Caco-2 (cell line): Measurements from ENCODE around the gene ERC2. TPM values are rescaled to one million over a fixed set of nuclear protein-coding genes. Genes with fewer than 3 reads are reported as not detected.

Experiments
- BruUV-seq: library from RNA; stranded (reverse); fragments of 400-500 nt; replicated peaks from 2 replicates; lab custom pipeline; 2021; lab: Mats Ljungman, UMichigan
- CTCF ChIA-PET: fragments of 300-600 bp; sonication (Branson Sonifier 250); formaldehyde crosslinking; loops from one replicate; lab custom pipeline; 2022; ENCODE audit warnings: antibody characterized with exemption; lab: Charles Lee
- POLR2A ChIA-PET: fragments of 300-600 bp; sonication (Branson Sonifier 250); formaldehyde crosslinking; loops from one replicate; lab custom pipeline; 2022; ENCODE audit warnings: antibody characterized with exemption; lab: Charles Lee
- DNase-seq, 2 experiments: peaks; one replicate each; pipeline versions ENCODE4 v3.0.0 to v3.0.0-alpha.2; 2020 to 2022
- H3K27me3 ChIP-seq: replicated peaks from 2 replicates; pipeline ENCODE4 v1.6.0; 2011; ENCODE audit warnings: low read length; ENCODE audit not compliant: control insufficient read depth, insufficient read depth
- H3K36me3 ChIP-seq: 2 replicates; pipeline ENCODE4 v1.5.1; 2011; ENCODE audit warnings: low read length; ENCODE audit not compliant: control insufficient read depth, insufficient read depth
- H3K4me1 ChIP-seq: fragments of 250-450 bp; sonication (Bioruptor Pico); 2 replicates; pipeline ENCODE4 v1.5.1; 2020; ENCODE audit warnings: mild to moderate bottlenecking
- H3K4me3 ChIP-seq: 2 replicates; pipeline ENCODE4 v1.5.1; 2011; ENCODE audit warnings: low read depth, mild to moderate bottlenecking, control low read depth, low read length
- H3K9me3 ChIP-seq: fragments of 250-450 bp; sonication (Bioruptor Pico); 2 replicates; pipeline ENCODE4 v1.5.1; 2020; ENCODE audit warnings: mild to moderate bottlenecking, moderate library complexity
- H3K27ac Mint-ChIP-seq: one replicate; pipeline ENCODE4 v1.8.0; 2022; ENCODE audit warnings: mixed read lengths; ENCODE audit not compliant: unreplicated experiment
- H3K27me3 Mint-ChIP-seq: one replicate; pipeline ENCODE4 v1.8.0; 2022; ENCODE audit warnings: mixed read lengths; ENCODE audit not compliant: insufficient read depth, unreplicated experiment
- H3K36me3 Mint-ChIP-seq: one replicate; pipeline ENCODE4 v1.8.0; 2022; ENCODE audit warnings: mild to moderate bottlenecking, mixed read lengths; ENCODE audit not compliant: insufficient read depth, unreplicated experiment
- H3K4me1 Mint-ChIP-seq: one replicate; pipeline ENCODE4 v1.8.0; 2022; ENCODE audit warnings: low read depth, mixed read lengths; ENCODE audit not compliant: unreplicated experiment
- H3K4me3 Mint-ChIP-seq: one replicate; pipeline ENCODE4 v1.8.0; 2022; ENCODE audit warnings: mild to moderate bottlenecking, moderate library complexity, mixed read lengths; ENCODE audit not compliant: unreplicated experiment
- H3K9me3 Mint-ChIP-seq: one replicate; pipeline ENCODE4 v1.8.0; 2022; ENCODE audit warnings: mixed read lengths; ENCODE audit not compliant: unreplicated experiment
- CTCF ChIP-seq, 2 experiments: fragments of 200-600 bp in 1 of 2; IDR thresholded peaks; 1 replicate in 1 of 2; 2 replicates in 1 of 2; pipeline versions ENCODE4 v1.5.1 to v1.8.0; 2011 to 2022; ENCODE audit warnings: antibody characterized with exemption in 1 of 2, control low read depth in 1 of 2, inconsistent platforms in 1 of 2, low read depth in 1 of 2, low read length in 1 of 2, mild to moderate bottlenecking in 1 of 2, moderate library complexity in 1 of 2; ENCODE audit not compliant: insufficient read depth in 1 of 2, severe bottlenecking in 1 of 2, unreplicated experiment in 1 of 2
- intact Hi-C: fragments of 100-400 bp; cut with micrococcal nuclease; formaldehyde crosslinking; loops from one replicate; pipeline ENCODE4 v1.10.0; 2022; ENCODE audit not compliant: unreplicated experiment
- total RNA-seq: library from RNA; stranded (reverse); gene quantifications from 2 replicates; pipeline ENCODE4 v1.2.3, GENCODE V29; 2022

ERC2 gene
- total RNA-seq, 1 experiment from 2014 or later: 0.54 TPM

GRCh38 chr3:55909373-55909772 is 558.9 kb downstream of the ERC2 start:
- H3K36me3 ChIP-seq: no peaks in the 10 kb centered on the region
- TF ChIP-seq CTCF (IDR thresholded peaks at IDR 0.05; ENCODE audit: insufficient read depth in 1 of 2, low read depth in 1 of 2, low read length in 1 of 2, severe bottlenecking in 1 of 2, unreplicated experiment in 1 of 2): no peak
- CTCF ChIA-PET: no interaction called here
- H3K27me3 ChIP-seq: no peaks in the 10 kb centered on the region
- H3K4me3 Mint-ChIP-seq: no peak overlapping the region
- no peaks in the 10 kb centered on the region for H3K4me1 Mint-ChIP-seq
- no peaks in the 10 kb centered on the region for H3K9me3 ChIP-seq
- no TSS peak for BruUV-seq
- no peaks in the 10 kb centered on the region for H3K4me1 ChIP-seq
- no peaks in the 10 kb centered on the region for H3K9me3 Mint-ChIP-seq
- no peaks in the 10 kb centered on the region for H3K27me3 Mint-ChIP-seq
- POLR2A ChIA-PET: no interaction called here
- intact Hi-C loops: no loop called here
- H3K4me3 ChIP-seq: no peak overlapping the region
- no peak for DNase-seq
- no peaks in the 10 kb centered on the region for H3K36me3 Mint-ChIP-seq
- H3K27ac Mint-ChIP-seq: no peak overlapping the region

GRCh38 chr3:55907616-55908015 is 560.7 kb downstream of the ERC2 start:
- H3K36me3 Mint-ChIP-seq: no peaks in the 10 kb centered on the region
- POLR2A ChIA-PET: no interaction called here
- no peak overlapping the region for H3K4me3 Mint-ChIP-seq
- Histone ChIP-seq H3K27me3 (no peaks in the 10 kb centered on the region), H3K9me3 (no peaks in the 10 kb centered on the region), H3K4me1 (no peaks in the 10 kb centered on the region), H3K36me3 (no peaks in the 10 kb centered on the region), H3K4me3 (no peak overlapping the region)
- no peaks in the 10 kb centered on the region for H3K4me1 Mint-ChIP-seq
- CTCF ChIA-PET: no interaction called here
- no peak for DNase-seq
- no peaks in the 10 kb centered on the region for H3K9me3 Mint-ChIP-seq
- no TSS peak for BruUV-seq
- H3K27ac Mint-ChIP-seq: no peak overlapping the region
- H3K27me3 Mint-ChIP-seq: no peaks in the 10 kb centered on the region
- intact Hi-C loops: no loop called here
- TF ChIP-seq CTCF (IDR thresholded peaks at IDR 0.05; ENCODE audit: insufficient read depth in 1 of 2, low read depth in 1 of 2, low read length in 1 of 2, severe bottlenecking in 1 of 2, unreplicated experiment in 1 of 2): no peak

GRCh38 chr3:55906896-55907295 is 561.4 kb downstream of the ERC2 start:
- no peak for TF ChIP-seq CTCF (IDR thresholded peaks at IDR 0.05; ENCODE audit: insufficient read depth in 1 of 2, low read depth in 1 of 2, low read length in 1 of 2, severe bottlenecking in 1 of 2, unreplicated experiment in 1 of 2)
- Mint-ChIP-seq H3K9me3 (no peaks in the 10 kb centered on the region), H3K36me3 (no peaks in the 10 kb centered on the region), H3K27ac (no peak overlapping the region), H3K4me1 (no peaks in the 10 kb centered on the region), H3K27me3 (no peaks in the 10 kb centered on the region), H3K4me3 (no peak overlapping the region)
- Histone ChIP-seq H3K9me3 (no peaks in the 10 kb centered on the region), H3K27me3 (no peaks in the 10 kb centered on the region), H3K36me3 (no peaks in the 10 kb centered on the region), H3K4me3 (no peak overlapping the region), H3K4me1 (no peaks in the 10 kb centered on the region)
- CTCF ChIA-PET: no interaction called here
- intact Hi-C loops: no loop called here
- BruUV-seq: no TSS peak
- POLR2A ChIA-PET: no interaction called here
- no peak for DNase-seq
